ENCODE measurements around the gene C1orf210. TPM values are rescaled to one million over a fixed set of nuclear protein-coding genes. Genes with fewer than 3 reads are reported as not detected.
A peak's percentile ranks its signal among the peaks of the same experiment; 100 is the strongest.

The C1orf210 gene
- total and polyA plus RNA-seq, 12 donors: not detected

- peak overlapping the region in 8 of 10 donors; percentile 20 to 63 (median 50) for H3K4me3 ChIP-seq
- WGBS, 2 donors: 39 to 45% methylated on average over 8 of the region's 8 CpGs
- H3K27me3 ChIP-seq: no peaks in the 10 kb centered on the region
- peaks cover 0 to 36% (median 0%) of the 10 kb centered on the region in 9 donors for H3K36me3 ChIP-seq
- peaks cover 3 to 55% (median 30%) of the 10 kb centered on the region in 9 donors for H3K4me1 ChIP-seq
- peak in 2 of 8 donors; percentile 7 to 29 for ATAC-seq
- TF ChIP-seq CTCF (IDR thresholded peaks at IDR 0.05): peak in 3 of 9 donors; percentile 16 to 41 (median 26)
- no peak for DNase-seq
- H3K27ac ChIP-seq: peak overlapping the region in 7 of 10 donors; percentile 1 to 94 (median 36)
- no peaks in the 10 kb centered on the region for H3K9me3 ChIP-seq
- intact Hi-C loops (cut with DNase I): loop anchor here in 4 of 10 donors (5.0 kb wide), 4 partner anchors 38 to 67 kb away; partner anchors contain the start of gene ELOVL1 (in 1 of the 4)
Measured at GRCh38 chr1:43304314-43304681, 18.9 kb upstream of the C1orf210 start.

- intact Hi-C loops (cut with DNase I): loop anchor here in 5 of 10 donors (1.0 to 5.0 kb wide), 6 partner anchors 39 to 66 kb away; partner anchors contain the start of gene ELOVL1 (in 1 of the 5)
- DNase-seq: no peak
Measured at GRCh38 chr1:43303471-43304313, 18.3 kb upstream of the C1orf210 start.

GRCh38 chr1:43302721-43303470 is 17.5 kb upstream of the C1orf210 start:
- peak overlapping the region; percentile 1 to 94 (median 84) for H3K27ac ChIP-seq
- H3K36me3 ChIP-seq: peaks cover 0 to 27% (median 0%) of the 10 kb centered on the region in 9 donors
- intact Hi-C loops (cut with DNase I): loop anchor here in 5 of 10 donors (1.0 to 5.0 kb wide), 6 partner anchors 39 to 66 kb away; partner anchors contain the start of gene ELOVL1 (in 1 of the 5)
- TF ChIP-seq CTCF (IDR thresholded peaks at IDR 0.05): no peak
- H3K4me3 ChIP-seq: peak overlapping the region in 9 of 10 donors; percentile 20 to 63 (median 53)
- ATAC-seq (no peak), DNase-seq (no peak)
- H3K27me3 ChIP-seq: no peaks in the 10 kb centered on the region
- H3K4me1 ChIP-seq: peaks cover 3 to 67% (median 30%) of the 10 kb centered on the region in 9 donors
- no peaks in the 10 kb centered on the region for H3K9me3 ChIP-seq
- WGBS, 2 donors: 62 to 72% methylated on average over 7 of the region's 7 CpGs

More at GRCh38 chr1:43303471-43304313, 18.3 kb upstream of the C1orf210 start:
- peak overlapping the region in 9 of 10 donors; percentile 1 to 94 (median 83) for H3K27ac ChIP-seq
- H3K4me3 ChIP-seq: peak overlapping the region in 8 of 10 donors; percentile 20 to 63 (median 54)
- TF ChIP-seq CTCF (IDR thresholded peaks at IDR 0.05): no peak
- peak in 7 of 8 donors; percentile 8 to 55 (median 25) for ATAC-seq
- no peaks in the 10 kb centered on the region for H3K27me3 ChIP-seq
- H3K9me3 ChIP-seq: no peaks in the 10 kb centered on the region
- 48 to 57% methylated on average over 8 of the region's 8 CpGs for WGBS, 2 donors
- peaks cover 0 to 30% (median 0%) of the 10 kb centered on the region in 9 donors for H3K36me3 ChIP-seq
- peaks cover 3 to 59% (median 30%) of the 10 kb centered on the region in 9 donors for H3K4me1 ChIP-seq

- Histone ChIP-seq H3K9me3 (no peaks in the 10 kb centered on the region), H3K27me3 (no peaks in the 10 kb centered on the region), H3K4me3 (peak overlapping the region in 9 of 10 donors; percentile 40 to 63 (median 53)), H3K4me1 (peaks cover 3 to 71% (median 33%) of the 10 kb centered on the region in 9 donors), H3K27ac (peak overlapping the region in 9 of 10 donors; percentile 73 to 94 (median 84)), H3K36me3 (peaks cover 0 to 21% (median 0%) of the 10 kb centered on the region in 9 donors)
- WGBS, 2 donors: 26 to 43% methylated on average over 1 of the region's 1 CpG
- ATAC-seq: peak in 2 of 8 donors; percentile 12 to 13
- TF ChIP-seq CTCF (IDR thresholded peaks at IDR 0.05): no peak
- intact Hi-C loops (cut with DNase I): loop anchor here in 4 of 10 donors (2.0 to 5.0 kb wide), 5 partner anchors 40 to 65 kb away; partner anchors contain the start of gene ELOVL1 (in 1 of the 4)
- DNase-seq: no peak
Measured at GRCh38 chr1:43302201-43302600, 16.8 kb upstream of the C1orf210 start.
